Forelimb muscle (tissue), 1 donor: ENCODE measurements around the gene ARHGAP45. TPM values are rescaled to one million over a fixed set of nuclear protein-coding genes. Genes with fewer than 3 reads are reported as not detected.
"Not testable (repeated sequence)": the region's sequence is repeated elsewhere in the genome, so short reads cannot be mapped to it uniquely, and the experiment has no call there.

Source experiments
- DNase-seq: peaks from one replicate; pipeline ENCODE4 v3.0.0-alpha.2; 2013; ENCODE audit warnings: low read depth
- polyA plus RNA-seq: library from polyadenylated mRNA; unstranded; fragments of 120-200 nt; gene quantifications from one replicate; pipeline ENCODE4 v1.2.1, GENCODE V29; 2013; ENCODE audit not compliant: insufficient read length

The ARHGAP45 gene
- polyA plus RNA-seq, 1 donor: 8.4 TPM

DNA sequence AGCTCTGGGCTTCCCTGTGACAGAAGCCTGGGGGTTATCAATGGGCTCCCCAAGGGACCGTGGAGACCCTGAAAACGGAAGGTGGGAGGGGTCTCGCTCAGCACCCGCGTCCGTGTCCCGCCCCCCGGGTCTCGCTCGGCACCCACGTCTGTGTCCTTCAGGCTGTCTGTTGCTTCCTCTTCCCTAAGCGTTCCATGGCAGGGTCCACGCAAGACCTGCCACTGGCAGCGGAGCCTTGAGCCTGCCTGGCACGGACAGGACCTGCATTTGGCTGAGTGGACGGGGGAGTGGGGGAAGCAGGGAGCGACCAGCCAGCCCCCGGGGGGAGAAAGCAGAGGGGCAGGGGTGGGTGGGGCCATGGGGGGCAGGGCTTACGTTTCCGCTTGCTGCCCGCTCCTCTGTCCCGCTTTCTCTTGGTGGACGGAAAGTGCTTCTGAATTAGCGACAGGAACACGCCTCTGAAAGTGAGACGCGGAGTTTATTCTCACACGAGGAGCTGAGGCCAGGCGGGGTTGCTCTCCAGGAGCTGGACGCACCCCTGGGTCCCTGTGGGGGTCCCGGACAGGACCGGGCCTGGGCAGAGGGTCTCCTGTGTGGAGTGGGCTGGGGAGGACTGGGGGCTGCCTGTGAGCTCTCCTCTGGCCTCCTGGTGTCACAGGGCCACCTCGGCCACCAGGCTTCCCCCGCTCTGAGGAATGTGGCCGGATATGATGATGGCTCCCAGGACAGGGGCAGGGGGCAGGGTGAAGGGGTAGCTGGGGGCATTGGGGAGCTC lies 48.9 kb downstream of the ARHGAP45 start:
- no peak for DNase-seq

- DNase-seq: no peak
Measured at GRCh38 chr19:1116726-1117581, 50.0 kb downstream of the ARHGAP45 start.

GRCh38 chr19:1117654-1118053 lies 50.7 kb downstream of the ARHGAP45 start:
- DNase-seq: no peak

- DNase-seq: no peak
Measured at GRCh38 chr19:1118999-1119398, 52.0 kb downstream of the ARHGAP45 start.

- no peak for DNase-seq
Measured at GRCh38 chr19:1119475-1120217, 52.7 kb downstream of the ARHGAP45 start.

GRCh38 chr19:1121395-1121794 lies 54.4 kb downstream of the ARHGAP45 start:
- no peak for DNase-seq

DNA sequence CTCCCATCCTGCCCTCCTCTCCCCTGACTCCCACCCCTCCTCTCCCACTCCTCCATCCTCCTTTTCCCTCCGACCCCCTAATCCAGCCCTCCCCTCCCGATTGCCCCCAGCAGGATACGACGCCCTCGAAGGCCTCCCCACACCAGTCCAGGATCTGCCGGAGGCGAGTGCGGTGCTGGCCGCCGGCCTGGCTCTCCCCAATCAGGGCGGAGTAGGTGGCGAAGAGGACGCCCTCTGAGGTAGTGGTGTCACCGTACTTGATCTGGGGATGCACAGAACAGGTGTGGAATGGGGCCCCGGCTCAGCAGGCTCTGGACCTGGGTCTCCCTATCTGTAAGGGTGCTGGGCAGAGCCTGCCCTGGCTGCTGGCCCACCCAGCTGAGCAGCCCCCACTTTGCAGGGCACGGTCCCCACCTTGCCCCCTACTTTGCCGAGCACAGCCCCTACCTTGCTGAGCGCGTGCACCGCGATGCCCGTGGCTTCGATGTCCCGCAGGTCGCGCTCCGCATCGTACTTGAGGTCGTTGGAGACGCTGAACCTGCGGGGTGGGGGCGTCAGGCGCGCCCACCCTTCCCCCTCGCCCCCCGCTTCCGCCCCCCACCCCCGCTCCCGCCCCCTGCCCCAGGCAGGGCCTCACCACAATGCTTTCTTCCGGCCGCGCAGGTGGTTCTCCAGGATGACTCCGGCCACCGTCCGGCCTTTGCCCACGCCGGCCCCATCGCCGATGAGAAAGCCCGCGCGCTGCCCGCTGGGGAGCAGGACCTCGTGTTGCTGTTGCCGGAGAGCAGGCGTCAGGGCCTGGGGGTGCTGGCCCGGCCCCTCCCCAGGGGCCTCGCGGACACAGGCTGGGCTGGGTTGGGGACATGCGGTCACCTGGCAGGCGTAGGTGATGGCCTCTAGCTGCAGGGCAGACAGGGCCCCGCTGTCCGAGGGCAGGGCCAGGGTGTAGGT lies 55.3 kb downstream of the ARHGAP45 start:
- no peak for DNase-seq

GRCh38 chr19:1122972-1123363 lies 56.0 kb downstream of the ARHGAP45 start:
- no peak for DNase-seq

DNA sequence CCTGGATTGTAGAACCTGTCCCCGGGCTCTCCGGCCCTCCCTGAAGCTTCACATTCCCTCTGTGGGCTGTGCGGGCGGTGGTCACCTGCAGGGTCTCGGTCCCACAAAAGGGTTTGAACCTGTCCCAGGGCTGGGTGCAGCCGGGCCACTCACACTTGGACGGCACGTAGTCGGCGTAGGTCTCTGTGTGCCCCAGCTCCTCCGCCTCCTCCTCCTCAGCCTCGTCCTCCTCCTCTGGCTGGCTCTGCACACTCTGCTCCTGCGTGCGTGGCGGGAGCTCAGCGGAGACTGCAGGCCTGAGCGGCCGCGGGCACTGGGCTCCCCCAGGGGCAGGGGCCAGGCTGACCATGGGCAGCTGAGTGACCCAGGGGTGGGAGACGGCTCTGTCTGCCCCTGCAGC lies 56.4 kb downstream of the ARHGAP45 start:
- DNase-seq: no peak

- no peak for DNase-seq
Measured at GRCh38 chr19:1123885-1124677, 57.1 kb downstream of the ARHGAP45 start.

GRCh38 chr19:1125601-1126467 lies 58.9 kb downstream of the ARHGAP45 start:
- no peak for DNase-seq

DNA sequence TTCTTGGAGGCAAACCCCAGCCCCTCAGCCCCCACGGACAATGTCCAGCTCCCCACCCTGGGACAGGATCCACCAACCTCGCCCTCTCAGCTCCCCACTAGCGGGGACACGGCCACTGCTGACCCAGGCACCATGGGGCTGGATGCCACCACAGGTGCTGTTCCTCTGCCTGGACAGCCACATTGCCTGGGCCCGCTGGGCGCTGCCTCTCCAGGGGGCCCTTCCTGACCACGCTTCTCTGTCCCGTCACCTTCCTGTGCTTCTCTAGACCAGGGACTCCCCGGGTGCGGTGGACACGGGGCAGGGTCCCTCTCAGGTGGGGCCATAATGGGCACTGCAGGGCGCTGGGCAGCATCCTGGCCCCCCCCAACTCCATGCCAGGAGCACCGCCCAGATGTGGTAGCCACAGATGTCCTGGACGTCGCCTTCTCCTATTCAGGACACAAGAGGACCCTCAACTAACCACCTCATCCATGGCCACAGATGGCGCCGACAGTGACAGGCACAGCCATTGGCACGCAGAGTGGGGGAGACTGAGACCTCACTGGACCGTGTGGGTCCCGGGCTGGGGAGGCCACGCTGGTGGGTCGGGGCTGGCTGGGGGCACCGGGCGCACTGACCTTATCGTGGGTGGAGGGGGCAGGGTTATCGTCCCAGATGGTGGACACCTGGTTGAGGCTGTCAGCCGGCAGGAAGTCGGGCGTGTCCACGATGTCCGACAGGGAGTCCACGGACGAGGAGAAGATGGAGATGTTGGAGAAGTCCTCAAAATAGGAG lies 60.2 kb downstream of the ARHGAP45 start:
- no peak for DNase-seq

DNA sequence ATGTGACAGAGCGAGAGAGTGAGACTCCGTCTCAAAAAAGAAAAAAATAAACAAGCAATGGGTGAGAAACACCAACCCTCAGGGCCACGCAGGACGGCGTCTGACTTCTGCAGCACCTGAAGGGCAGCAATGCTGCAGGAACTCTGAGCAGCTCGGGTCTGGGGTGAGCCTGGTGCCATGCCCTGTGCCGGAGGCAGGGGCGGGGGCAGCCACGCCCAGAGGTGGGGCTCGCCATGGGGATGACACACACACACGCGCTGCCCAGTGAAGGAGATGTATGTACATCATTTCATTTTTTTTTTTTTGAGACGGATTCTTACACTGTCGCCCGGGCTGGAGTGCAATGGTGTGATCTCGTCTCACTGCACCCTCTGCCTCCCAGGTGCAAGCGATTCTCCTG lies 61.1 kb downstream of the ARHGAP45 start:
- DNase-seq: no peak

GRCh38 chr19:1129084-1129483 lies 62.1 kb downstream of the ARHGAP45 start:
- not testable (repeated sequence) for DNase-seq

- DNase-seq: no peak
Measured at GRCh38 chr19:1129535-1129934, 62.6 kb downstream of the ARHGAP45 start.

DNA sequence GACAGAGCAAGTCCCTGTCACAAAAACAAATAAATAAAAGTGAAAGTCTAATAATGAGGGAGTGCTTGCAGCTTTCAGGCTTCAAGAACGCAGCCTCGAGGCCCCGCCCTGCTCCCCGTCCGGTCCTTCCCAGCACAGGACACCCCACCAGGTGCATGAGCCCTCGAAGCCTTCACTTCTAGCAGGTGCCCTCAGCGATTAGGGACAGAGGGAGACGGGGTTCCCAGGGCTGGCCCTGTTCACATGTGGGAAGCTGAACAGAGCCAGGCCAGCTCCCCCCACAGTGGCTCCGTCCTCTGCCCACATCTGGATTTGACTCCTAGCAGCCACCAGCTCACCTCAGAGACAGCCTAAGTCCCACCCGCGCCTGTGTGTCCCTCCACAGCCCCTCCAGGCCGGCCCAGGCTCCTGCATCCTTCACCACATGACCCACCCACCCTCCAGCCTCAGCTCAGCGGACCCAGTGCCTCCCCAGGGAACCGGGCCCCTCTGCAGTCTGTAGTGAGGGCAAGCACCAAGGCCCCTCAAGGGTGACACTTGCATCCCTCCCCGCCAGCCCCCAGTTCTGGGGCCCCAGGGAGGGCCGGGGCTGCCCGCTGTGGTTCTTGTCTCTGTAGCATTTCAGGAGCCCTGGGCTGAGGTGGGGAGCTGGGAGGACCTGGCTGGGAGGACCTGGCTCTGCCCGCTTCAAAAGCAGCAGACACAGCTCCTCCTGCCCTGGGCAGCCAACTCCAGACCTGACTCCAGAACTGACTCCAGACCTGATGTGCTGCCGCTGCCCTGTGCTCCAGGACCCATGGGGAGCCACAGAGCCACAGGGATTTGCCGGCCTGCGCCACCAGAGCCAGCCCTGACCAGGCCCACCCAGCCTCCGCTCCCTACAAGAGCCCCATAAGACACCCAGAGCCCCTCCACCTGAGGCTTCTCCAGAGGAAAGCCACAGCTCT lies 64.1 kb downstream of the ARHGAP45 start:
- no peak for DNase-seq
